ENCODE data around the gene RNF103.

DNA sequence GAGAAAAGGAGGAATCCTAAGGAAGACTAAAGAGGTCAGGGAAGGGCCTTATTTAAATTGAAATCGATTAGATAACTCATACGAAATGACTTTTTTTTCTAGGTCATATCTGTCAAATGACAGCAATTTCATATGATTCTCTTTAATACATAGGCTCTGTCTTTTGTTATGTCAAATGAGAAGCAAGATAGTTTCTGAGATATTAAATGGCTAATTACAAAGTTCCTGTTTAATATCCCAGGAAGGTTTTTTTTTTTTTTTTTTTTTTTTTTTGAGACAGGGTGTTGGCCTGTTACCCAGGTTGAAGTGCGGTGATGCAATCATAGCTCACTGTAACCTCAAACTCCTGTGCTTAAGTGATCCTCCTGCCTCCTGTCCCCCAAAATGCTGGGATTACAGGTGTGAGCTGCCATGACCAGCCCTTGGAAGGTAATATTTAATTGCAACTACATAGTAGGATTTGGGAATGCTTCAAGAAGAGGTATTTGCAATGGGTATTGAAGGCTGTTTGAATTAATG lies 48.4 kb upstream of the RNF103 start:
- TF ChIP-seq EZH2phosphoT487 (IDR thresholded peaks at IDR 0.05; ENCODE audit: low read length) (no peak), CTCF (IDR thresholded peaks at IDR 0.05; ENCODE audit: low read length) (no peak), EZH2 (optimal IDR thresholded peaks at IDR 0.05; ENCODE audit: low read depth, low read length) (no peak)
